ENCODE measurements around the gene TMEM200B. TPM values are rescaled to one million over a fixed set of nuclear protein-coding genes. Genes with fewer than 3 reads are reported as not detected.

Gene TMEM200B
- total RNA-seq, 1 experiment from 2014 or later, result 12.6 TPM

GRCh38 chr1:29121516-29121935 is 2.2 kb downstream of the TMEM200B start:
- H3K27ac ChIP-seq (ENCODE audit: insufficient read length, low read depth, low read length), result no peak overlapping the region
- H3K56ac ChIP-seq (ENCODE audit: insufficient read length, low read depth, low read length), result no peak overlapping the region
- no peak overlapping the region for H3K23ac ChIP-seq (ENCODE audit: insufficient read length, low read depth, low read length)
- H3K27me3 ChIP-seq (ENCODE audit: insufficient read depth, low read length), result no peaks in the 10 kb centered on the region; the same call in 1 of the 2 replicates
- peaks cover 7 to 26% (median 15%) of the 10 kb centered on the region in 3 experiments for H3K36me3 Mint-ChIP-seq (ENCODE audit: insufficient read depth in 1 of 3, low read depth in 3 of 3)
- no peak overlapping the region for H2AFZ ChIP-seq (ENCODE audit: low read length)
- H2BK12ac ChIP-seq (ENCODE audit: insufficient read length, low read depth, low read length), result no peak overlapping the region
- H4K8ac ChIP-seq (replicated peaks; ENCODE audit: insufficient read length, low read depth, low read length), result no peak overlapping the region
- peaks cover 18% of the 10 kb centered on the region for H3K23me2 ChIP-seq (ENCODE audit: insufficient read length, low read depth, low read length, poor library complexity, severe bottlenecking)
- H3K27me3 Mint-ChIP-seq (ENCODE audit: low read depth), result peaks cover 29% of the 10 kb centered on the region
- no peak overlapping the region for H3K4ac ChIP-seq (ENCODE audit: low read depth, low read length)
- H4K5ac ChIP-seq (ENCODE audit: insufficient read length, low read depth, low read length), result no peak overlapping the region
- no peaks in the 10 kb centered on the region for H3K79me1 ChIP-seq (ENCODE audit: insufficient read depth, low read depth, low read length, poor library complexity, severe bottlenecking)
- peak overlapping the region; percentile 20 for H3K4me2 ChIP-seq (ENCODE audit: insufficient read depth, insufficient read length, low read length)
- WGBS (ENCODE audit: extremely low coverage, insufficient read length, low lambda C conversion rate), result no CpG with 5 or more reads among the region's 59 CpGs
- peaks cover 9 to 10% of the 10 kb centered on the region in 2 experiments for H3K4me1 Mint-ChIP-seq
- H3K9me3 ChIP-seq (ENCODE audit: control insufficient read depth, low read depth, low read length), result no peaks in the 10 kb centered on the region
- no peak overlapping the region for H3K9ac ChIP-seq (ENCODE audit: extremely low read depth, insufficient read length, low read length)
- no peak overlapping the region for H3T11ph ChIP-seq (ENCODE audit: low read length)
- H3K27ac Mint-ChIP-seq, result no peak overlapping the region
- H3K4me3 Mint-ChIP-seq, result peak overlapping the region; percentile 74 to 75
- TF ChIP-seq CTCF (conservative IDR thresholded peaks at IDR 0.05), result peak; percentile 8; the same call in 2 of the 3 replicates
- H2BK120ac ChIP-seq (ENCODE audit: low read depth, low read length, poor library complexity, severe bottlenecking), result no peak overlapping the region
- H4K20me1 ChIP-seq (ENCODE audit: control insufficient read depth, insufficient read depth, insufficient read length), result peaks cover 2% of the 10 kb centered on the region
- no peak overlapping the region for H2BK5ac ChIP-seq (ENCODE audit: insufficient read length, low read length)
- no peak overlapping the region; the same call in 1 of the 2 replicates for H3K14ac ChIP-seq (ENCODE audit: insufficient read depth, low read length)
- H3K4me1 ChIP-seq (ENCODE audit: insufficient read depth, low read length), result peaks cover 2% of the 10 kb centered on the region; the same call in 1 of the 2 replicates
- no peaks in the 10 kb centered on the region for H3K79me2 ChIP-seq (ENCODE audit: insufficient read depth, low read length)
- H4K91ac ChIP-seq (ENCODE audit: insufficient read length, low read depth, low read length), result no peak overlapping the region
- no peak overlapping the region for H2BK15ac ChIP-seq (ENCODE audit: low read depth, low read length)
- no peak overlapping the region for H2BK20ac ChIP-seq (ENCODE audit: low read depth, low read length, poor library complexity, severe bottlenecking)
- H3K18ac ChIP-seq (ENCODE audit: insufficient read length, low read depth, low read length), result no peak overlapping the region
- H2AK5ac ChIP-seq (ENCODE audit: insufficient read length, low read length), result no peak overlapping the region
- no peaks in the 10 kb centered on the region for H3K9me3 Mint-ChIP-seq
- DNase-seq, result no peak
